BJ (cell line): ENCODE measurements around the gene CARD14. TPM values are rescaled to one million over a fixed set of nuclear protein-coding genes. Genes with fewer than 3 reads are reported as not detected.

ENCODE experiments used
- CTCF ChIA-PET: fragments of 350-600 bp; formaldehyde crosslinking; extraction: SDS; loops from one replicate; lab custom pipeline; 2021; ENCODE audit warnings: antibody characterized with exemption, inconsistent platforms; lab: Yijun Ruan, JAX
- POLR2A ChIA-PET: fragments of 300-600 bp; sonication (Branson Sonifier 250); formaldehyde crosslinking; extraction: SDS; loops from one replicate; lab custom pipeline; 2021; ENCODE audit warnings: antibody characterized with exemption; lab: Charles Lee
- DNase-seq: peaks from one replicate; pipeline ENCODE4 v3.0.0-alpha.2; 2011; ENCODE audit warnings: low read depth
- H3K27me3 ChIP-seq: 2 replicates; pipeline ENCODE4 v1.6.0; 2011; ENCODE audit warnings: low read length; ENCODE audit not compliant: control insufficient read depth, insufficient read depth
- H3K36me3 ChIP-seq: 2 replicates; pipeline ENCODE4 v1.5.1; 2011; ENCODE audit warnings: low read length; ENCODE audit not compliant: control insufficient read depth, insufficient read depth
- H3K4me3 ChIP-seq: 2 replicates; pipeline ENCODE4 v1.5.1; 2011; ENCODE audit warnings: low read depth, mild to moderate bottlenecking, control low read depth, low read length
- polyA plus RNA-seq: library from polyadenylated mRNA; depleted of rRNA; stranded (reverse); fragments of >200 nt; gene quantifications from 2 replicates; pipeline ENCODE4 v1.2.3, GENCODE V29; 2011
- TF ChIP-seq, protein P1 (sequence below): IDR thresholded peaks from 2 replicates; pipeline ENCODE4 v1.5.1; 2011; ENCODE audit warnings: low read depth, mild to moderate bottlenecking, control low read depth, inconsistent platforms, low read length, moderate library complexity; ENCODE audit not compliant: insufficient read depth

Gene CARD14
- polyA plus RNA-seq, 1 experiment: not detected

- H3K4me3 ChIP-seq: no peak overlapping the region
- no peaks in the 10 kb centered on the region for H3K36me3 ChIP-seq
- POLR2A ChIA-PET: no interaction called here
- CTCF ChIA-PET: interaction anchor here (9.8 kb wide), 1 partner anchor 14 kb away, joined by 44 read pairs; no protein-coding TSS in a partner anchor
- TF ChIP-seq, protein P1, sequence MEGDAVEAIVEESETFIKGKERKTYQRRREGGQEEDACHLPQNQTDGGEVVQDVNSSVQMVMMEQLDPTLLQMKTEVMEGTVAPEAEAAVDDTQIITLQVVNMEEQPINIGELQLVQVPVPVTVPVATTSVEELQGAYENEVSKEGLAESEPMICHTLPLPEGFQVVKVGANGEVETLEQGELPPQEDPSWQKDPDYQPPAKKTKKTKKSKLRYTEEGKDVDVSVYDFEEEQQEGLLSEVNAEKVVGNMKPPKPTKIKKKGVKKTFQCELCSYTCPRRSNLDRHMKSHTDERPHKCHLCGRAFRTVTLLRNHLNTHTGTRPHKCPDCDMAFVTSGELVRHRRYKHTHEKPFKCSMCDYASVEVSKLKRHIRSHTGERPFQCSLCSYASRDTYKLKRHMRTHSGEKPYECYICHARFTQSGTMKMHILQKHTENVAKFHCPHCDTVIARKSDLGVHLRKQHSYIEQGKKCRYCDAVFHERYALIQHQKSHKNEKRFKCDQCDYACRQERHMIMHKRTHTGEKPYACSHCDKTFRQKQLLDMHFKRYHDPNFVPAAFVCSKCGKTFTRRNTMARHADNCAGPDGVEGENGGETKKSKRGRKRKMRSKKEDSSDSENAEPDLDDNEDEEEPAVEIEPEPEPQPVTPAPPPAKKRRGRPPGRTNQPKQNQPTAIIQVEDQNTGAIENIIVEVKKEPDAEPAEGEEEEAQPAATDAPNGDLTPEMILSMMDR: no peak
- DNase-seq: no peak
- peaks cover 6% of the 10 kb centered on the region for H3K27me3 ChIP-seq
Observed at GRCh38 chr17:80182845-80183223, 13.0 kb downstream of the CARD14 start.

GRCh38 chr17:80183581-80184422, 14.0 kb downstream of the CARD14 start:
- POLR2A ChIA-PET: no interaction called here
- CTCF ChIA-PET: interaction anchor here (9.8 kb wide), 1 partner anchor 13 kb away, joined by 44 read pairs; no protein-coding TSS in a partner anchor

GRCh38 chr17:80184423-80184714, 14.5 kb downstream of the CARD14 start:
- Histone ChIP-seq H3K27me3 (peaks cover 6% of the 10 kb centered on the region), H3K36me3 (no peaks in the 10 kb centered on the region), H3K4me3 (no peak overlapping the region)
- ChIA-PET POLR2A (no interaction called here), CTCF (interaction anchor here (9.8 kb wide), 1 partner anchor 12 kb away, joined by 44 read pairs; no protein-coding TSS in a partner anchor)
- no peak for DNase-seq
- TF ChIP-seq, protein P1: no peak

More at GRCh38 chr17:80183581-80184422, 14.0 kb downstream of the CARD14 start:
- TF ChIP-seq, protein P1: no peak
- no peaks in the 10 kb centered on the region for H3K36me3 ChIP-seq
- no peak for DNase-seq
- H3K4me3 ChIP-seq: no peak overlapping the region
- H3K27me3 ChIP-seq: peaks cover 6% of the 10 kb centered on the region

DNA sequence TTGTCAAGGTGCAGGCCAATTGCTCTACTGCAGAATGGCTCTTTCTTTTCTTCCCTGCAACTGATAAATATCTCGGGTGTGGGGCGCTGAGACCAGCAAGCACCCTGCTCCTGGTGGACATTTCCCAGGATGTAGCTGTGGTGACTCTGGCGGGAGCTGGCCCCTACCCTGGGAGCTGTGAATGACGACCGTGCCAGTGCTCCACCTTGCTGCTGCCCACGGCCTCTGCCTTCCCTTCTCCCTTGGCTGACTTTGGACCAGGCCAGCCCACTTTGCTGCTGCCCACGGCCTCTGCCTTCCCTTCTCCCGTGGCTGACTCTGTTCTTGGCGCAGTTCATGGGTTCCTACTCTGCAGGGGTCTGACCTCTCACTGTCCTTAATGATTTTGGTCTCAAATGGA, 16.1 kb downstream of the CARD14 start:
- Histone ChIP-seq H3K27me3 (peaks cover 2% of the 10 kb centered on the region), H3K4me3 (no peak overlapping the region), H3K36me3 (no peaks in the 10 kb centered on the region)
- ChIA-PET POLR2A (no interaction called here), CTCF (no interaction called here)
- TF ChIP-seq, protein P1: no peak
- DNase-seq: no peak

- ChIA-PET POLR2A (no interaction called here), CTCF (interaction anchor here (0.6 to 2.1 kb wide), 5 partner anchors 8 to 180 kb away, joined by 3 to 8 read pairs (median 4); no protein-coding TSS in a partner anchor)
- Histone ChIP-seq H3K27me3 (peaks cover 2% of the 10 kb centered on the region), H3K4me3 (no peak overlapping the region), H3K36me3 (no peaks in the 10 kb centered on the region)
- DNase-seq: no peak
- TF ChIP-seq, protein P1: no peak
Observed at GRCh38 chr17:80187090-80187489, 17.3 kb downstream of the CARD14 start.
